ENCODE results near the gene CA5A. TPM values are rescaled to one million over a fixed set of nuclear protein-coding genes. Genes with fewer than 3 reads are reported as not detected.

CA5A gene
- total RNA-seq, 2 experiments from 2014 or later: not detected

GRCh38 chr16:87957296-87958094 lies 21.2 kb upstream of the CA5A start:
- Histone ChIP-seq H3K27me3 (ENCODE audit: control insufficient read depth in 1 of 2, insufficient read depth in 2 of 2, low read length in 2 of 2) (no peaks in the 10 kb centered on the region), H3K27ac (ENCODE audit: low read depth in 1 of 2, low read length in 2 of 2) (peak overlapping the region in 1 of 2 donors; percentile 67), H3K4me1 (ENCODE audit: insufficient read depth, low read length) (peaks cover 74% of the 10 kb centered on the region), H3K4me3 (ENCODE audit: low read length) (peak overlapping the region; percentile 35), H3K36me3 (ENCODE audit: insufficient read depth, low read length) (peaks cover 28% of the 10 kb centered on the region), H3K9me3 (ENCODE audit: control insufficient read depth in 1 of 2, insufficient read depth in 1 of 2, low read length in 2 of 2) (no peaks in the 10 kb centered on the region)
- ATAC-seq (ENCODE audit: poor library complexity) (no peak), DNase-seq (no peak)
- Mint-ChIP-seq H3K9me3 (no peaks in the 10 kb centered on the region), H3K4me3 (peak overlapping the region; percentile 86), H3K27ac (peak overlapping the region; percentile 99), H3K27me3 (no peaks in the 10 kb centered on the region), H3K36me3 (ENCODE audit: low read depth) (peaks cover 65% of the 10 kb centered on the region), H3K4me1 (ENCODE audit: low read depth) (peaks cover 86% of the 10 kb centered on the region)
- TF ChIP-seq CTCF (IDR thresholded peaks at IDR 0.05): no peak
- CTCF ChIA-PET: no interaction called here
- intact Hi-C loops (cut with DNase I, micrococcal nuclease): loop anchor here in 1 of 2 experiments (10.0 kb wide), 5 partner anchors 577 to 1403 kb away; partner anchors contain the start of gene MTHFSD
- POLR2A ChIA-PET: interaction anchor here (1.1 kb wide), 1 partner anchor 574 kb away, joined by 5 read pairs; the partner anchor contains the start of gene FBXO31

GRCh38 chr16:87956365-87957231 lies 20.3 kb upstream of the CA5A start:
- peaks cover 89% of the 10 kb centered on the region for H3K4me1 Mint-ChIP-seq (ENCODE audit: low read depth)
- H3K4me3 Mint-ChIP-seq: peak overlapping the region; percentile 86
- CTCF ChIA-PET: interaction anchor here (0.7 to 1.6 kb wide), 2 partner anchors 39 to 178 kb away, joined by 3 to 5 read pairs; no protein-coding TSS in a partner anchor
- TF ChIP-seq CTCF (IDR thresholded peaks at IDR 0.05): no peak
- Histone ChIP-seq H3K36me3 (ENCODE audit: insufficient read depth, low read length) (peaks cover 28% of the 10 kb centered on the region), H3K9me3 (ENCODE audit: control insufficient read depth in 1 of 2, insufficient read depth in 1 of 2, low read length in 2 of 2) (no peaks in the 10 kb centered on the region), H3K4me1 (ENCODE audit: insufficient read depth, low read length) (peaks cover 82% of the 10 kb centered on the region), H3K27ac (ENCODE audit: low read depth in 1 of 2, low read length in 2 of 2) (peak overlapping the region; percentile 67 to 71), H3K4me3 (ENCODE audit: low read length) (peak overlapping the region; percentile 35), H3K27me3 (ENCODE audit: control insufficient read depth in 1 of 2, insufficient read depth in 2 of 2, low read length in 2 of 2) (no peaks in the 10 kb centered on the region)
- ATAC-seq (ENCODE audit: poor library complexity) (peak; percentile 74), DNase-seq (peak; percentile 49 to 90 (median 68))
- H3K36me3 Mint-ChIP-seq (ENCODE audit: low read depth): peaks cover 68% of the 10 kb centered on the region
- H3K9me3 Mint-ChIP-seq: no peaks in the 10 kb centered on the region
- H3K27ac Mint-ChIP-seq: peak overlapping the region; percentile 99
- H3K27me3 Mint-ChIP-seq: no peaks in the 10 kb centered on the region
- POLR2A ChIA-PET: interaction anchor here (1.1 kb wide), 2 partner anchors 10 to 573 kb away, joined by 5 to 8 read pairs; partner anchors contain the start of gene FBXO31
- intact Hi-C loops (cut with DNase I, micrococcal nuclease): loop anchor here in 1 of 2 experiments (10.0 kb wide), 5 partner anchors 578 to 1402 kb away; partner anchors contain the start of gene MTHFSD

- H3K4me1 Mint-ChIP-seq (ENCODE audit: low read depth): peaks cover 87% of the 10 kb centered on the region
- ATAC-seq (ENCODE audit: poor library complexity) (no peak), DNase-seq (no peak)
- H3K27ac Mint-ChIP-seq: peak overlapping the region; percentile 99
- H3K27me3 Mint-ChIP-seq: no peaks in the 10 kb centered on the region
- Histone ChIP-seq H3K36me3 (ENCODE audit: insufficient read depth, low read length) (peaks cover 28% of the 10 kb centered on the region), H3K4me1 (ENCODE audit: insufficient read depth, low read length) (peaks cover 82% of the 10 kb centered on the region), H3K4me3 (ENCODE audit: low read length) (peak overlapping the region; percentile 35), H3K9me3 (ENCODE audit: control insufficient read depth in 1 of 2, insufficient read depth in 1 of 2, low read length in 2 of 2) (no peaks in the 10 kb centered on the region), H3K27ac (ENCODE audit: low read depth in 1 of 2, low read length in 2 of 2) (peak overlapping the region; percentile 67 to 71), H3K27me3 (ENCODE audit: control insufficient read depth in 1 of 2, insufficient read depth in 2 of 2, low read length in 2 of 2) (no peaks in the 10 kb centered on the region)
- H3K36me3 Mint-ChIP-seq (ENCODE audit: low read depth): peaks cover 64% of the 10 kb centered on the region
- H3K9me3 Mint-ChIP-seq: no peaks in the 10 kb centered on the region
- no peak for TF ChIP-seq CTCF (IDR thresholded peaks at IDR 0.05)
- intact Hi-C loops (cut with DNase I, micrococcal nuclease): loop anchor here in 1 of 2 experiments (10.0 kb wide), 5 partner anchors 579 to 1401 kb away; partner anchors contain the start of gene MTHFSD
- H3K4me3 Mint-ChIP-seq: peak overlapping the region; percentile 86
- ChIA-PET POLR2A (interaction anchor here (1.1 kb wide), 1 partner anchor 11 kb away, joined by 8 read pairs; no protein-coding TSS in a partner anchor), CTCF (interaction anchor here (1.6 kb wide), 1 partner anchor 177 kb away, joined by 5 read pairs; no protein-coding TSS in a partner anchor)
These were observed 19.7 kb upstream of the CA5A start for GRCh38 chr16:87956098-87956364.

All from CD4-positive, alpha-beta T cell (primary cell).